ES-I3 (cell line): ENCODE data around the gene DPP10.
"Not testable (repeated sequence)": the region's sequence is repeated elsewhere in the genome, so short reads cannot be mapped to it uniquely, and the experiment has no call there.

Source experiments
- H3K36me3 ChIP-seq: 2 replicates; pipeline ENCODE4 v1.6.1; 2013; ENCODE audit warnings: mild to moderate bottlenecking, low read length, control low read depth, moderate library complexity; ENCODE audit not compliant: insufficient read depth
- H3K4me1 ChIP-seq: 2 replicates; pipeline ENCODE4 v1.6.1; 2013; ENCODE audit warnings: mild to moderate bottlenecking, control low read depth, low read length; ENCODE audit not compliant: insufficient read depth
- H3K9ac ChIP-seq: 2 replicates; pipeline ENCODE4 v1.6.1; 2013; ENCODE audit warnings: low read depth, mild to moderate bottlenecking, low read length, moderate library complexity
- H3K9me3 ChIP-seq: 2 replicates; pipeline ENCODE4 v1.6.1; 2013; ENCODE audit warnings: mild to moderate bottlenecking, low read length, moderate library complexity; ENCODE audit not compliant: control insufficient read depth, insufficient read depth

DPP10 gene

DNA sequence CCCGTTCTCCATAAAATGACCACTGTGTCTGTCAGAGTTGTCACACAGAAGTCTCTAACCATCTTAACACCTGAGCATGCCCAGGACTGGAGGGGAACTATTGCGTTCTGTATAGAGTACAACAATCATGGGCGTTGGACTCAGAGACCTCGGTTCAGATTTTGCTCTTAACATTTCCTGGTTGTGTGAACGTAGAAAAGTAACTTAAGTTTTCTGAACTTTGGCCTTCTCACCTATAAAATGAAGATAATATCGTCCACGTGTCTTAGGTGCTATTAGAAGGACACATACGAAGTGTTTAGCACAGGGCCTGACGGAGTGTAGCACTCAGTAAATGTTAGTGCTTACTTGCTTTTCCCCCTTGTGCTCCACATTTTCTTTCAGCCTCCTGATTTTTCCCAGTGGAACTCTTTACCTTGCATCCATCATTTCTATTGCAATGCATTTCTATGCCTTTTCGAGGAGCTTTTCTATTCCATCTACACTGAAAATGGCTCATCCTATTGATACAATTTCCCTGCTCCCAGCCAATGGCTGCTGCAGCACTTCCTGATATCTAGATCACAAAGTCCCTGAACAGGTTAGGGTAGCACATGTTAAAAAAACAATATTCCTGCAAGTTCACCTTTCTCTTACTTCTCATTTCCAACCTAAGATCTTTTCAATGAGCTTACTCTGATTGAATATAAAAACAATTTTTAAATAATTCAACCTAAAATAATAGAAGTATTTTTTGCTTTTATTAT is 22.7 kb downstream of the DPP10 start:
- H3K36me3 ChIP-seq = no peaks in the 10 kb centered on the region
- H3K9ac ChIP-seq = no peak overlapping the region
- H3K9me3 ChIP-seq = no peaks in the 10 kb centered on the region
- H3K4me1 ChIP-seq = no peaks in the 10 kb centered on the region; the same call in 1 of the 2 replicates

DNA sequence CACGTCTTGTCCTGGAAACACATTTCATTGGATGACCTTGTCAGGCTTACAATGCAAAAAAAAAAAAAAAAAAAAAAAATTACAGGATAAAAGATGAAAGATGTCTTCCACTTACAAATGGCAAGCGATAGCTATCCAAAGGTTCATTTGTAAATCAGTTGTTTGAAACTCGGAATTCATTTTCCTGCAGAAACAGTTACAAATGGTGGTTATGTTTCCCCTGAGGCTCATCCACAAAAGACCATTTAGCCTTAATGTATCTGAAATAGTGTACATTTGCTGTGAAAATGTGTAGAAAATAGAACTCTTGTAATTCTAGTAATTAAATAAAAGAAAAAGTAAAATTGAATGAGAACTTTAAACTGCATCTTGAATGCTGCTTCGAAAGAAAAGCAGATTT is 25.9 kb downstream of the DPP10 start:
- Histone ChIP-seq H3K9ac (no peak overlapping the region), H3K36me3 (no peaks in the 10 kb centered on the region), H3K4me1 (no peaks in the 10 kb centered on the region), H3K9me3 (no peaks in the 10 kb centered on the region)

GRCh38 chr2:114472246-114472645 is 29.8 kb downstream of the DPP10 start:
- H3K36me3 ChIP-seq = no peaks in the 10 kb centered on the region
- H3K9me3 ChIP-seq = no peaks in the 10 kb centered on the region
- no peaks in the 10 kb centered on the region for H3K4me1 ChIP-seq
- no peak overlapping the region for H3K9ac ChIP-seq

DNA sequence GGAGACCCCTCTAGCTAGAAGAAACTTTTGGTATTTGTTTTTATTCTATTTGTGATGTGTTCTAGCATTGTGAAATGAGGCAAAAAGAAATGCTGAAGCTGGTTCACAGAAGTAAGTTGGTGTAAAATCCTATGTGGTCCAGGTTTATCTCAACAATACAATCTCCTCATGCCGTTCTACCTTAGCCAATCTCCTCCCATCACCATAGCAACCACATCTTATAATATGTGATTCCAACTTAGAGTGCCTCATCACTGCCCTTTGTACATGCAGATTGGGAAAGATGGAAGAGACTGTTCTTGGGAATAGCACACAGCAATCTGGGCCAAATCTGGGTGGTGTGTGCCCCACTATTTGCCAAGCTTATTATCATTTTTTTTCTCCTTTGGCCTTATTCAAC is 30.3 kb downstream of the DPP10 start:
- no peaks in the 10 kb centered on the region for H3K4me1 ChIP-seq
- no peaks in the 10 kb centered on the region for H3K9me3 ChIP-seq
- no peaks in the 10 kb centered on the region for H3K36me3 ChIP-seq
- H3K9ac ChIP-seq = no peak overlapping the region

- H3K9ac ChIP-seq = no peak overlapping the region
- no peaks in the 10 kb centered on the region for H3K4me1 ChIP-seq
- no peaks in the 10 kb centered on the region for H3K9me3 ChIP-seq
- H3K36me3 ChIP-seq = no peaks in the 10 kb centered on the region
Observed at GRCh38 chr2:114488841-114489530, 46.5 kb downstream of the DPP10 start.

GRCh38 chr2:114495046-114495445 is 52.6 kb downstream of the DPP10 start:
- H3K4me1 ChIP-seq = no peaks in the 10 kb centered on the region
- H3K36me3 ChIP-seq = no peaks in the 10 kb centered on the region
- no peaks in the 10 kb centered on the region for H3K9me3 ChIP-seq
- no peak overlapping the region for H3K9ac ChIP-seq

DNA sequence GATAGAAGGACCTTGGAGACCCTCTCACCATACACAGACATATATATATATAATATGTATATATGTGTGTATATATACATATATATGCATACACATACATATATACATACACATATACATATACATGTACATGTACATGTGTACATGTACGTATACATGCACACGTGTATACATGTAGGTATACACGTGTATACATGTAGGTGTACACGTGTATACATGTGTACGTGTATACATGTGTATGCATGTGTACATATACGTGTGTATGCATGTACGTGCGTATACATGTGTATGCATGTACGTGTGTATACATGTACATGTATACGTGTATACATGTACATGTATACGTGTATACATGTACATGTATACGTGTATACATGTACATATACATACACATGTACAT is 54.5 kb downstream of the DPP10 start:
- Histone ChIP-seq H3K9me3 (no peaks in the 10 kb centered on the region), H3K4me1 (no peaks in the 10 kb centered on the region), H3K9ac (no peak overlapping the region), H3K36me3 (no peaks in the 10 kb centered on the region)

DNA sequence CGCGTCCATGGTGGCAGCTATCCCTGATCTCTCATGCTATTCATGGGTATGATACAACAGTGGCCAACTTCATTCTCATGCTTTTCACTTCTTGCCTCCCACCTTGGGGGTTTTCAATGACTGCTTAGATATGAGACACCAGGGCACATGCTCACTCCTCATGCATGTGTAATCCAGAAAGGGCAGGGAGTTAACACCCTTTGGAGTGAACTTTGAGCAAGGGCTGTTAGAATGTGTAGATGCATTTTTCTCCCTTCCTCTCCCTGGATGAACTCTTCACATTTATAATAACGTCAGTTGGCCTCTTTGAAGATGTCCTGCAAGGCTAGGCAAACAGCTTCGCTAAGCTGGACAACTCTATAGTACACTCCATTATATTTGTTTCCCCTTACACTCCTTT is 56.7 kb downstream of the DPP10 start:
- Histone ChIP-seq H3K36me3 (no peaks in the 10 kb centered on the region), H3K9me3 (no peaks in the 10 kb centered on the region), H3K4me1 (no peaks in the 10 kb centered on the region), H3K9ac (no peak overlapping the region)

- Histone ChIP-seq H3K36me3 (no peaks in the 10 kb centered on the region), H3K4me1 (no peaks in the 10 kb centered on the region), H3K9me3 (no peaks in the 10 kb centered on the region), H3K9ac (no peak overlapping the region)
Observed at GRCh38 chr2:114507744-114508143, 65.3 kb downstream of the DPP10 start.

DNA sequence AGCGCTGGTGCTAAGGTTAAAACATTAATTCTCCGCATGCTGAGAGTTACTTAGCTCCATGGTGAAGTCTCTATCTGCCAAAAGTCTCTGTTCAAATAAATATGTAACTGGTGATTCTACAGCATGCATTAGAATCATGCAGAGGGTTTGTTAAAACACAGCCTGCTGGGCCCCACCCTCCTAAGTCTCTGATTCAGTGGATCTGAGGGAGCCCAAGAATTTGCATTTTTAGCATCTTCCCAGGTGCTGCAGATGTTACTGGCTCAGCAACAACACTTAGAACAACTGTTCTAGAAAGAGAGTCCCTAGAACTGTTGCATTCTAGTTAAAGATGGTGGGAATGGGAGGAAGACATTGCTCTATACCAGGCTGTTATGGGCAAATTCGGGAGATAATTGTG is 73.4 kb downstream of the DPP10 start:
- H3K9ac ChIP-seq = no peak overlapping the region
- H3K36me3 ChIP-seq = no peaks in the 10 kb centered on the region
- H3K9me3 ChIP-seq = no peaks in the 10 kb centered on the region
- H3K4me1 ChIP-seq = no peaks in the 10 kb centered on the region

- H3K4me1 ChIP-seq = no peaks in the 10 kb centered on the region
- H3K9me3 ChIP-seq = no peaks in the 10 kb centered on the region
- no peaks in the 10 kb centered on the region for H3K36me3 ChIP-seq
- no peak overlapping the region for H3K9ac ChIP-seq
Observed at GRCh38 chr2:114517580-114517979, 75.1 kb downstream of the DPP10 start.

DNA sequence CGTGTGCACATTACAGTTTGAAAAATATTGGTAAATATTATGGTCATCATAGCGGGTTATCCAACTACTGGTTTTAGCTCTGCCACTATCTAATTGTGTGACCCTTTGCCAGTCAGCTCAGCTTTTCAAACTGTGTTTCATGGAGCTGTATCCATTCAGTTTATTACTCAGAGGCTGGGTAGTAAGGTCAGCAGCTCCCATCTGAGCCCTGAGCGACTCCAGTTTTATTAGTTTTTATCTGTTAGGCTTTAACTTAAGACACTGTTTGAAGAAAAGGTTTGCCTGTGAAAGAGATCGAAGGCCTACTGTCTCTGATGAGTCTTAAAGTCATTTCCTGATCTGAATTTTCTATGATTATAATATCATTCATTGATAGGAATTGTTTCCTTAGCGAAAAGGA is 76.3 kb downstream of the DPP10 start:
- Histone ChIP-seq H3K9ac (no peak overlapping the region), H3K9me3 (no peaks in the 10 kb centered on the region), H3K36me3 (no peaks in the 10 kb centered on the region), H3K4me1 (no peaks in the 10 kb centered on the region)

- H3K4me1 ChIP-seq, H3K36me3 ChIP-seq, H3K9ac ChIP-seq, H3K9me3 ChIP-seq: not testable (repeated sequence)
Observed at GRCh38 chr2:114522612-114523011, 80.2 kb downstream of the DPP10 start.

- Histone ChIP-seq H3K4me1 (no peaks in the 10 kb centered on the region), H3K9ac (no peak overlapping the region)
Observed at GRCh38 chr2:114525955-114526354, 83.5 kb downstream of the DPP10 start.

GRCh38 chr2:114526841-114527240 is 84.4 kb downstream of the DPP10 start:
- Histone ChIP-seq H3K4me1 (no peaks in the 10 kb centered on the region), H3K9me3 (no peaks in the 10 kb centered on the region), H3K9ac (no peak overlapping the region), H3K36me3 (no peaks in the 10 kb centered on the region)

More at GRCh38 chr2:114525955-114526354, 83.5 kb downstream of the DPP10 start:
- Histone ChIP-seq H3K9me3 (no peaks in the 10 kb centered on the region), H3K36me3 (no peaks in the 10 kb centered on the region)
